ENCODE data around the gene PROM1. TPM values are rescaled to one million over a fixed set of nuclear protein-coding genes. Genes with fewer than 3 reads are reported as not detected.

The PROM1 gene
- total and polyA plus RNA-seq, 2 of the 8 experiments (the other 6 are each of a cell fraction or from before 2014, with no cell fraction given): 36.0 to 59.7 TPM

DNA sequence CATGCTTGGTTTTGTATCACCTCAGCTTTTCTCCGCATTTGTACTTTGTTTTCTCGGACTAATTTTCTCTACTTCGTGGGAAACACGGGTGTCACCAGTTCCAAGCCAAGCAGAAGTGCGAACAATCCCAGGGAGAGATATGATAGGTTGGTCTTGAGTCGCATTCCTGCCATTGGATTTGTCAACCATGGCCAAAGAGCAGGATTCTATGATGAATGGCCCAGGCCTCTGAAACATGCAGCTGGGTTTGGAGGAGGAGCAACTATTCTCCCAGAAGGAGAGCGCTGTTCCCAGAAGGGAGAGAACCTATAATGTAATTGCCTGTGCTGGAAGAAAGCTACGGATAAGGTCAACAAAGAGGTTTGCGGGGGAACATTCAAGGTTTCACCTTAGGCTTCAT is 135.0 kb downstream of the PROM1 start:
- H2BK5ac ChIP-seq (ENCODE audit: low read depth, low read length): no peak overlapping the region
- no peaks in the 10 kb centered on the region for H3K79me1 ChIP-seq (ENCODE audit: low read depth, low read length)
- H2BK15ac ChIP-seq (ENCODE audit: low read length): no peak overlapping the region
- no peak for FAIRE-seq
- H3K4me2 ChIP-seq (ENCODE audit: insufficient read depth in 1 of 2, low read depth in 2 of 2, low read length in 2 of 2): no peak overlapping the region
- H3K4ac ChIP-seq (replicated peaks; ENCODE audit: insufficient read length, low read depth, low read length): no peak overlapping the region
- H2BK120ac ChIP-seq (replicated peaks; ENCODE audit: low read depth, low read length): no peak overlapping the region
- H4K91ac ChIP-seq (replicated peaks; ENCODE audit: insufficient read length, low read length): no peak overlapping the region
- ChIA-PET POLR2A (ENCODE audit: partially characterized antibody) (no interaction called here), CTCF (ENCODE audit: partially characterized antibody) (interaction anchor here (1.1 to 6.2 kb wide), 5 partner anchors 18 to 144 kb away, joined by 3 to 52 read pairs (median 5); no protein-coding TSS in a partner anchor)
- H3K14ac ChIP-seq (ENCODE audit: insufficient read length): no peak overlapping the region
- H2AFZ ChIP-seq (ENCODE audit: low read length): no peak overlapping the region
- no peaks in the 10 kb centered on the region for H3K27me3 ChIP-seq (replicated peaks in 1 of 4; ENCODE audit: control insufficient read depth in 3 of 4, extremely low read depth in 1 of 4, insufficient read depth in 3 of 4, low read length in 3 of 4)
- H4K5ac ChIP-seq (ENCODE audit: insufficient read length, low read depth, low read length): no peak overlapping the region
- no peaks in the 10 kb centered on the region for H3K4me1 ChIP-seq (replicated peaks in 1 of 4; ENCODE audit: control insufficient read depth in 3 of 4, insufficient read depth in 4 of 4, low read length in 3 of 4)
- no peak overlapping the region for H3K23ac ChIP-seq (ENCODE audit: insufficient read length)
- H2BK20ac ChIP-seq (ENCODE audit: low read length): no peak overlapping the region
- H3K9me3 ChIP-seq (ENCODE audit: insufficient read depth in 2 of 2, low read depth in 1 of 2, low read length in 1 of 2): peaks cover 0 to 4% of the 10 kb centered on the region in 2 experiments; a peak in 1 of 4 replicates
- H3K36me3 ChIP-seq (ENCODE audit: control insufficient read depth in 2 of 4, insufficient read depth in 4 of 4, low read length in 3 of 4): no peaks in the 10 kb centered on the region
- no peak overlapping the region for H4K8ac ChIP-seq (ENCODE audit: extremely low read depth, insufficient read depth, low read length)
- H3K23me2 ChIP-seq (ENCODE audit: low read depth, low read length): no peaks in the 10 kb centered on the region
- no peak overlapping the region for H2AK5ac ChIP-seq (ENCODE audit: low read depth, low read length)
- H4K20me1 ChIP-seq (replicated peaks in 1 of 2; ENCODE audit: control insufficient read depth in 1 of 2, insufficient read depth in 2 of 2, low read length in 2 of 2): no peaks in the 10 kb centered on the region
- no peak overlapping the region for H3K9ac ChIP-seq (replicated peaks in 1 of 4; ENCODE audit: extremely low read depth in 1 of 4, low read depth in 3 of 4, low read length in 3 of 4)
- H3K56ac ChIP-seq (replicated peaks; ENCODE audit: insufficient read length, low read depth, low read length): no peak overlapping the region
- 92% methylated on average over 9 of the region's 9 CpGs; no CpG with 5 or more reads in 1 of the 2 experiments for WGBS, 2 experiments (ENCODE audit: extremely low coverage in 1 of 2, insufficient coverage in 1 of 2, insufficient read length in 1 of 2, insufficient replicate concordance in 2 of 2, low coverage in 1 of 2, low lambda C conversion rate in 2 of 2, missing lambda C conversion rate in 1 of 2)
- no peak overlapping the region for H3K4me3 ChIP-seq (ENCODE audit: extremely low read depth in 1 of 4, insufficient read depth in 2 of 4, low read depth in 3 of 4, low read length in 4 of 4)
- no peaks in the 10 kb centered on the region for H3K79me2 ChIP-seq (ENCODE audit: control insufficient read depth in 1 of 2, insufficient read depth in 2 of 2, low read length in 2 of 2)
- TF ChIP-seq RFX5 (IDR thresholded peaks at IDR 0.05; ENCODE audit: borderline replicate concordance, low read depth, low read length): no peak
- TF ChIP-seq SIX5 (IDR thresholded peaks at IDR 0.05; ENCODE audit: low read depth, low read length): no peak
- TF ChIP-seq CBX8 (IDR thresholded peaks at IDR 0.05; ENCODE audit: borderline replicate concordance, low read depth, low read length): no peak
- TF ChIP-seq TEAD4 (IDR thresholded peaks at IDR 0.05; ENCODE audit: low read depth, low read length): no peak
- no peak for TF ChIP-seq EZH2 (IDR thresholded peaks at IDR 0.05; ENCODE audit: low read depth, low read length, severe bottlenecking)
- TF ChIP-seq SRF (IDR thresholded peaks at IDR 0.05; ENCODE audit: low read depth, low read length): no peak
- TF ChIP-seq POU5F1 (IDR thresholded peaks at IDR 0.05; ENCODE audit: low read depth, low read length): no peak
- TF ChIP-seq POLR2A (IDR thresholded peaks at IDR 0.05; ENCODE audit: control extremely low read depth in 1 of 2, low read depth in 2 of 2, low read length in 2 of 2): no peak
- no peak for TF ChIP-seq RXRA (IDR thresholded peaks at IDR 0.05; ENCODE audit: insufficient read depth, low read depth, low read length)
- no peak for TF ChIP-seq HDAC6 (IDR thresholded peaks at IDR 0.05; ENCODE audit: low read depth, low read length)
- no peak for TF ChIP-seq CTBP2 (IDR thresholded peaks at IDR 0.05; ENCODE audit: borderline replicate concordance, insufficient read depth, insufficient read length, low read length)
- no peak overlapping the region for H3K27ac ChIP-seq (ENCODE audit: low read depth, low read length)
- no peak overlapping the region for H3K18ac ChIP-seq (ENCODE audit: extremely low read depth, low read length)
- H2BK12ac ChIP-seq (ENCODE audit: low read depth, low read length): no peak overlapping the region
- no peak for DNase-seq (ENCODE audit: low read depth in 1 of 2, low spot score in 2 of 2)

Measured in H1 (cell line).